ENCODE results near the gene ZC3H12A. TPM values are rescaled to one million over a fixed set of nuclear protein-coding genes. Genes with fewer than 3 reads are reported as not detected.

ZC3H12A gene
- total and polyA plus RNA-seq, 2 of the 4 experiments (the other 2 are of a cell fraction), result 3.8 to 14.2 TPM

DNA sequence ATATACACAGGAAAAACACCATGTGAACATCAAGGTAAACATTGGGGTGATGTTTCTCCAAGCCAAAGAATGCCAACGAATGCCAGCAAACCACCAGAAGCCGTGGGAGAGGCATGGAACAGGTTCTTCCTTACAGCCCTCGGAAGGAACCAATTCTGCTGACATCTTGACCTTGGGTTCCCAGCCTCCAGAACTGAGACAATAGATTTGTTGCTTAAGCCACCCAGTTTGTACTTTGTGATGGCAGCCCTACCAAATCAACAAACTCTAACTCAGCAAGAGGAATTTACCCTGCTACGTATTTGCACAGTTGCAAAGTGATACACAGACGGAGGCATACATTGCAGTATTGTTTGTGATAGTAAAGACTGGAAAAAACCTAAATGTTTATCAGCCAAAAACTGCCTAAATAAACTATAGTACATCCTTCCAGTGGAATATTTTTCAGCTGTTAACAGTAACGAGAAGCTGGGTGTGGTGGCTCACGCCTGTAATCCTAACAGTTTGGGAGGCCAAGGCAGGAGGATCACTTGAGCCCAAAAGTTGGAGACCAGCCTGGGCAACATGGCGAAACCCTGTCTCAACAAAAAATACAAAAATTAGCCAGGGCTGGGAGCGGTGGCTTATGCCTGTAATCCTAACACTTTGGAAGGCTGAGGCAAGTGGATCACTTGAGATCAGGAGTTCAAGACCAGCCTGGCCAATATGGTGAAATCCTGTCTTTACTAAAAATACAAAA, 12.5 kb upstream of the ZC3H12A start:
- H3K79me1 ChIP-seq (ENCODE audit: low read depth in 1 of 2, low read length in 2 of 2), result no peaks in the 10 kb centered on the region
- H3K27me3 ChIP-seq (ENCODE audit: control insufficient read depth, insufficient read depth, low read length), result no peaks in the 10 kb centered on the region
- no peak overlapping the region for H2AK9ac ChIP-seq (replicated peaks; ENCODE audit: low read depth, low read length, poor library complexity)
- ChIA-PET POLR2A (ENCODE audit: unreplicated experiment) (no interaction called here), CTCF (interaction anchor here (1.0 kb wide), 1 partner anchor 24 kb away, joined by 3 read pairs; no protein-coding TSS in a partner anchor)
- no peak overlapping the region for H2BK5ac ChIP-seq (ENCODE audit: low read depth, low read length, poor library complexity, severe bottlenecking)
- H3K4me3 ChIP-seq (ENCODE audit: insufficient read depth, low read depth, low read length), result no peak overlapping the region
- intact Hi-C loops (cut with micrococcal nuclease) (no loop called here), in situ Hi-C loops (cut with MboI; ENCODE audit: low sequenced_read_pairs) (no loop called here), dilution Hi-C loops (cut with HindIII; ENCODE audit: low sequenced_read_pairs, unreplicated experiment) (no loop called here)
- no TSS peak for BruUV-seq (replicated peaks)
- ATAC-seq (ENCODE audit: low read depth) (no peak), DNase-seq (no peak)
- no peak overlapping the region for H3K18ac ChIP-seq (ENCODE audit: low read depth, low read length)
- no peak overlapping the region for H3K4ac ChIP-seq (ENCODE audit: low read depth, low read length)
- no peak overlapping the region for H3K14ac ChIP-seq (replicated peaks; ENCODE audit: low read depth, low read length)
- H3K4me2 ChIP-seq (ENCODE audit: low read depth, low read length), result no peak overlapping the region
- no peak overlapping the region for H4K91ac ChIP-seq (ENCODE audit: insufficient read depth, low read depth, low read length)
- H2AK5ac ChIP-seq (ENCODE audit: low read depth, low read length), result no peak overlapping the region
- no peak overlapping the region for H3K9ac ChIP-seq (ENCODE audit: low read depth, low read length)
- H3K27ac ChIP-seq (ENCODE audit: insufficient read depth, low read length), result no peak overlapping the region
- TF ChIP-seq RCOR1 (IDR thresholded peaks at IDR 0.05; ENCODE audit: insufficient replicate concordance, low read length), result no peak
- TF ChIP-seq, protein P1, sequence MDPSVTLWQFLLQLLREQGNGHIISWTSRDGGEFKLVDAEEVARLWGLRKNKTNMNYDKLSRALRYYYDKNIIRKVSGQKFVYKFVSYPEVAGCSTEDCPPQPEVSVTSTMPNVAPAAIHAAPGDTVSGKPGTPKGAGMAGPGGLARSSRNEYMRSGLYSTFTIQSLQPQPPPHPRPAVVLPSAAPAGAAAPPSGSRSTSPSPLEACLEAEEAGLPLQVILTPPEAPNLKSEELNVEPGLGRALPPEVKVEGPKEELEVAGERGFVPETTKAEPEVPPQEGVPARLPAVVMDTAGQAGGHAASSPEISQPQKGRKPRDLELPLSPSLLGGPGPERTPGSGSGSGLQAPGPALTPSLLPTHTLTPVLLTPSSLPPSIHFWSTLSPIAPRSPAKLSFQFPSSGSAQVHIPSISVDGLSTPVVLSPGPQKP (IDR thresholded peaks at IDR 0.05; ENCODE audit: borderline replicate concordance, low read depth, low read length), result no peak
- no peak for TF ChIP-seq RAD21 (IDR thresholded peaks at IDR 0.05; ENCODE audit: low read length)
- TF ChIP-seq RFX5 (IDR thresholded peaks at IDR 0.05; ENCODE audit: low read depth, low read length), result no peak
- no peak overlapping the region for H2BK120ac ChIP-seq (ENCODE audit: low read depth, low read length)
- peaks cover 7% of the 10 kb centered on the region for H3K4me1 ChIP-seq (ENCODE audit: control insufficient read depth, insufficient read depth, low read length)
- no peak overlapping the region for H3K23ac ChIP-seq (ENCODE audit: low read depth, low read length)
- H3K36me3 ChIP-seq (ENCODE audit: control insufficient read depth, insufficient read depth, low read length), result no peaks in the 10 kb centered on the region
- H2BK15ac ChIP-seq (ENCODE audit: low read depth, low read length), result no peak overlapping the region
- no peak overlapping the region for H4K8ac ChIP-seq (ENCODE audit: low read depth in 2 of 2, low read length in 2 of 2)
- no peak overlapping the region for H3K56ac ChIP-seq (ENCODE audit: extremely low read depth, insufficient read depth, low read length)
- H2AFZ ChIP-seq (replicated peaks; ENCODE audit: low read length, poor library complexity), result no peak overlapping the region
- no CpG with 5 or more reads among the region's 9 CpGs for WGBS, 2 experiments (ENCODE audit: extremely low coverage in 2 of 2, insufficient read length in 1 of 2)
- H3K9me3 ChIP-seq (ENCODE audit: control insufficient read depth, insufficient read depth, low read length), result no peaks in the 10 kb centered on the region
- H4K20me1 ChIP-seq (ENCODE audit: insufficient read depth, low read length), result no peaks in the 10 kb centered on the region
- H2BK20ac ChIP-seq (ENCODE audit: low read depth, low read length), result no peak overlapping the region
- H3K9me1 ChIP-seq (ENCODE audit: insufficient read depth, low read length), result 0 out of 2 replicates have a peak, but pooled peaks cover 5% of the 10 kb centered on the region
- H4K5ac ChIP-seq (ENCODE audit: low read depth, low read length), result no peak overlapping the region

Measured in IMR-90 (cell line).